Measurements from ENCODE around the gene HS6ST2. TPM values are rescaled to one million over a fixed set of nuclear protein-coding genes. Genes with fewer than 3 reads are reported as not detected.

Gene HS6ST2
- total and polyA plus RNA-seq, 12 donors = 0.13 to 1.2 (median 0.26) TPM; not detected in 3

GRCh38 chrX:132741689-132742088, 216.7 kb downstream of the HS6ST2 start:
- no peak for DNase-seq
- Histone ChIP-seq H3K4me1 (no peaks in the 10 kb centered on the region), H3K36me3 (no peaks in the 10 kb centered on the region), H3K27me3 (peaks cover 0 to 44% (median 0%) of the 10 kb centered on the region in 7 donors), H3K27ac (no peak overlapping the region), H3K9me3 (no peaks in the 10 kb centered on the region), H3K4me3 (no peak overlapping the region)
- WGBS, 2 donors = 54 to 76% methylated on average over 2 of the region's 2 CpGs
- TF ChIP-seq CTCF (IDR thresholded peaks at IDR 0.05) = no peak
- ATAC-seq = no peak
- intact Hi-C loops (cut with DNase I) = loop anchor here in 5 of 10 donors (10.0 kb wide), 3 partner anchors 213 to 433 kb away; partner anchors contain the start of gene HS6ST2 (in 3 of the 5)

GRCh38 chrX:132740316-132741123, 217.9 kb downstream of the HS6ST2 start:
- H3K27me3 ChIP-seq = peaks cover 0 to 50% (median 0%) of the 10 kb centered on the region in 7 donors
- no peaks in the 10 kb centered on the region for H3K36me3 ChIP-seq
- H3K4me3 ChIP-seq = no peak overlapping the region
- H3K4me1 ChIP-seq = no peaks in the 10 kb centered on the region
- intact Hi-C loops (cut with DNase I) = loop anchor here in 5 of 10 donors (10.0 kb wide), 3 partner anchors 214 to 434 kb away; partner anchors contain the start of gene HS6ST2 (in 3 of the 5)
- no peak for DNase-seq
- H3K27ac ChIP-seq = no peak overlapping the region
- TF ChIP-seq CTCF (IDR thresholded peaks at IDR 0.05) = peak; percentile 30 to 63 (median 50)
- 78 to 86% methylated on average over 3 of the region's 3 CpGs for WGBS, 2 donors
- H3K9me3 ChIP-seq = no peaks in the 10 kb centered on the region
- no peak for ATAC-seq

DNA sequence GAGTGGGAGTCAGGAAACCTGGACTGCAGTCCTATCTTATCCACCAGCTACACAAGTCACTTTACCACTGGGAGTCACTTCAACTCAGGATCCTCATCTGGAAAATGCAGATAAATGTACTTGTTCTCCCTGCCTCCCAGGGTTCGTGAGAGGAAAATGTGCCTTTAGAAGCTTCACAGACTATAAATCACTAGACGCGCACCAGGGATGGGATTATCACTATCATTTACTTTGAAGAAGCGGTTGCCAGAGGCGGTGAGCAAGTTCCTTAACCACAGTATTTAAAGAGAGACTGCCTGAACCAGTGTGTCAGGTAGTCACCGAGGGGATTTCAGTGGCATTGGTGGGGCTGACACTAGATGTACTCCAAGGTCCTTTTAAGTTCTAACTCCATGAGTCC, 219.5 kb downstream of the HS6ST2 start:
- H3K27me3 ChIP-seq = peaks cover 0 to 66% (median 0%) of the 10 kb centered on the region in 7 donors
- WGBS, 2 donors = 72% methylated on average over 6 of the region's 6 CpGs
- ATAC-seq = no peak

DNA sequence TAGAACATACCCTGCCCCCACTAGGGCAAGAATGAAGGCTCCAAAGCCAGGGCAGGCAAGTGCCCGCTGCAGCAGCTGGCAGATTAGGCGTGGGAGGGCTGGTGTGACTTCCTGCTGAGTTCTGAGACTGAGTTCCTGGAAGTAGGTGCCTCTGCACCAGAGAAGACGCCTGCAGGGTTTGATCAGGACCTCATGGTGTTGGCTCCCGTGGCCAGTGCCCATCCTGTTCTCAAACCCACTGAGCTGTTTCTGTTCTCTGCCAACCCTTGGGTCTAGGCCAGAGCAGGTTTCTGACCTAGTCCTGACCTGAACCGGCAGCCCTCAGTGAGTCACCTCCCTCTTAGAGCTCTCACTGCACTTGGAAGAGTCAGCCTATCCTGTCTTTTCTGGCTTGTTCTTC, 220.7 kb downstream of the HS6ST2 start:
- intact Hi-C loops (cut with DNase I) = no loop called here
- Histone ChIP-seq H3K36me3 (no peaks in the 10 kb centered on the region), H3K9me3 (no peaks in the 10 kb centered on the region), H3K4me3 (no peak overlapping the region), H3K27me3 (peaks cover 0 to 71% (median 0%) of the 10 kb centered on the region in 7 donors), H3K4me1 (no peaks in the 10 kb centered on the region), H3K27ac (no peak overlapping the region)
- ATAC-seq (peak in 1 of 8 donors; percentile 55), DNase-seq (no peak)
- TF ChIP-seq CTCF (IDR thresholded peaks at IDR 0.05) = no peak
- WGBS, 2 donors = 38 to 40% methylated on average over 5 of the region's 5 CpGs

More for the DNA sequence above, 219.5 kb downstream of the HS6ST2 start:
- no peak for DNase-seq
- Histone ChIP-seq H3K36me3 (no peaks in the 10 kb centered on the region), H3K4me1 (no peaks in the 10 kb centered on the region), H3K27ac (no peak overlapping the region), H3K4me3 (no peak overlapping the region), H3K9me3 (no peaks in the 10 kb centered on the region)
- TF ChIP-seq CTCF (IDR thresholded peaks at IDR 0.05) = no peak
- intact Hi-C loops (cut with DNase I) = no loop called here
